ENCODE results near the gene UBAC2.

Gene UBAC2

DNA sequence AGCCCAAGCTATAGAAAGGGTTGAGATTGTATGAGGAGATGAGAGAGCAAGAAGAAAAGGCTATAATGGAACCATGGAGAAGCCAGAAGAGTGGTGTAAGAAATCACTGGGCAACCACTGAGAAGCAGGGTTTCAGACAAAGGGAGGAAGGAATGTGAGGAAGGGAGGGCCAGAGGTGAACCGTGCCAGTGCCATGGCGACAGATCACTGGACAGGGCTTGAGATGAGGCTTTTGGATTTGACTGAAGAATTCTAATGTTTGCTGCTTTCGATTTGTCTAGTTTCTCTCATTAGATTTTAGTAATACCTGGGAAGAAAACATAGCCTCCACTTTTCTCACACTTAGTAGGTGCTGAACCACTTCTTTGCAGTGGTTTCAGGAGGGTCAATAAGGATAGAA lies 112.8 kb downstream of the UBAC2 start:
- DNase-seq (ENCODE audit: low spot score), result peak; percentile 52

DNA sequence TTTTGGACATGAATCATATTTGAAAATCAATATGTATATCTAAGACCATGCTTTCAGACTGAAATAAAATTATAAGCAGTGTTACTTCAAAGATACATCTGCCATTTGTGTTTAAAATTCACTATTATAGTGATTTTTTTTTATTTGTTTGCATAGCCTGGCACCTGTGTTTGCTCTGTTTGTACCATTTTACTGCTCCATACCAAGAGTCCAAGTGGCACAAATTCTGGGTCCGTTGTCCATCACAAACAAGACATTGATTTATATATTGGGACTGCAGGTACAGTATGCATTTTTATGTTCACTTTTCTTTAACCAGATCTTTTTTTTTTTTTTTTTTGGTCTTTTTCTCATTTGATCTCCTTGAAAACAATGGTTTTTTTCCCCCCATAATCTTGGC lies 113.3 kb downstream of the UBAC2 start:
- DNase-seq (ENCODE audit: low spot score), result no peak

DNA sequence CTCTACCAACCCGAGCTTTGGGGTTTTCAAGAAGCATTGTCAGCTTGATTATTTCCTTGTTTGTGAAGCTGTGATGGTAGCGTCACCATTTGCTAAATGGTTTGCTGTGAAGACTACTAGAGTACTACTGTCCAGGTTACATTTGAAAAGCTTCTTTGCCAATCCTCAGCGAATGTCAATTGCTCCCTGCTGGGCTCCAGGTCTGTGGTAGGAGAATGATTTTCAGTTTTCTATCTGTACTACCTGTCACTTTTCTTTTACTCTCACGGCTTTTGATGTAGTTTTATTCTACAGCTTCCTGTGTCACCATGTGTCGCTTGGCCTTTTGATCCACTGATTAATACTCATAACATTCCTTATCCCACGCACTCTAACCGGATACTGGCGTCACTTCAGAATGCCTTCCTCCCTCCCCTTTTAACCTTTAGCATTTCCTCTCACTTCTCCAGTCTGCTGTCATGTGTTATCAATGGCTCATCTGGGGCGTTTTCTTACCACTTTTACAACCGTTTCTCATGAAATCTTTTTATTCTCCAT lies 114.1 kb downstream of the UBAC2 start:
- DNase-seq (ENCODE audit: low spot score), result no peak

DNA sequence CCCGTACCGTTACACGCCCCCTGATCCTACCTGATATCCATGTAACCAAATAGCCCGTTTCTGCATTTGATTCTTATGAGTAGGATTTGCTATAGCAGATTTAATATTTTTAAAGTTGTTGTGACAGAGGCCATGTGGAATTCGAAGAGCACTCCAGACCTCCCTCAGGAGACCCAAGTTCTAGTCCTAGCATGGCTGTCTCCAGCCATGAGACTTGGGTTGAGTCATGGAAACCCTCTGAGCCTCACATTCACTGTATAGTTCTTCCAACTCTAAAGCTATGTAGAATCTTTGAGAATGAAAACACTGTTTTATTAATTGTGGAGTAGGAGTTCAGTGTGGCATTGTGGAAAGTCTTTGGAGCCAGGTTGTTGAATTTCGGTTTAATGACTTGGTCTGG lies 114.5 kb downstream of the UBAC2 start:
- DNase-seq (ENCODE audit: low spot score), result no peak

DNA sequence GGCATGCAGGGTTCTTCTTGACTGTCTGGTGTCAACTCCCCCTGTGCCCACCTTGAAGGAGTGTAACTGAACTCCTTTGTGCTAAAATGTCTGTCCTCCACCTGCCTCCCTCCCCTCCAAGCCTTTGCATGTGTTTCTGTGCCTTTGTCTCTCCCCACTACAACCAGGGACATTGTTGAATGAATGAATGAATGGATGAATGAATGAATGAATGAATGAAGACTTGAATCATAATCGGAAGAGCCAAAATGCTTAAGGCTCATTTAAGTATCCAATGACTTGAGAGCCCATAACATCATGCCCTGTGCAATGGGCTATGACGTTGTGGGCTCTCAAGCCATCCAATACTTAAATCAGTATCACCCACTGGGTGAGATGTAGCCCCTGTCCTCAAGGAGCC lies 115.6 kb downstream of the UBAC2 start:
- DNase-seq (ENCODE audit: low spot score), result no peak

DNA sequence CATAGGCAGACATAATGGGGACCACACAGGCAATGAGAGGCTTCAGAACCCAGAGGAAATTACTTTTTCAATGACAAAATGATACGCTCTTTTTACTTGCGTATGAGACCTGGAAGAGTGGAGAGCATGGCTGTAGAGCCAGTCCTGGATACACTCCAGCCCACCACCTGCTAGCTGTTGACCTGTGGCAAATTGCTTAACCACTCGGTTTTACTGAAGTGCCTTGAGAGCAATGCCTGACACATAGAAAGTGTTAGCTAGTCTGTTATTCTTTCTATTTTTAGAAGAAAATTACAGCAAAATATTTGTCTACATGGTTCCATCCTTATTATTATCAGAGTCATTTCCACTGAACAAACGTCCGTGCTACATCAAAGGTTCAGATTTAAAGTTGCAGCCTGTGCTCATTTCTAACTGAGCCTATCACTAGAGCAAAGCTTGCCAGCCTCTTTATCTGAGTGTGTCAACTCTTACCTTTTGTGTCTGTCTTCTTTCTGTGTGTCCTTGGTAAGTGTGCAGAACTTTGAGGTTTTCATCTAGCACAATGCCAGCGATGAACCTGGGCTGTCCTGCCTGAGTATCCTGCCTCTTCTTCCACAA lies 116.1 kb downstream of the UBAC2 start:
- no peak for DNase-seq (ENCODE audit: low spot score)

DNA sequence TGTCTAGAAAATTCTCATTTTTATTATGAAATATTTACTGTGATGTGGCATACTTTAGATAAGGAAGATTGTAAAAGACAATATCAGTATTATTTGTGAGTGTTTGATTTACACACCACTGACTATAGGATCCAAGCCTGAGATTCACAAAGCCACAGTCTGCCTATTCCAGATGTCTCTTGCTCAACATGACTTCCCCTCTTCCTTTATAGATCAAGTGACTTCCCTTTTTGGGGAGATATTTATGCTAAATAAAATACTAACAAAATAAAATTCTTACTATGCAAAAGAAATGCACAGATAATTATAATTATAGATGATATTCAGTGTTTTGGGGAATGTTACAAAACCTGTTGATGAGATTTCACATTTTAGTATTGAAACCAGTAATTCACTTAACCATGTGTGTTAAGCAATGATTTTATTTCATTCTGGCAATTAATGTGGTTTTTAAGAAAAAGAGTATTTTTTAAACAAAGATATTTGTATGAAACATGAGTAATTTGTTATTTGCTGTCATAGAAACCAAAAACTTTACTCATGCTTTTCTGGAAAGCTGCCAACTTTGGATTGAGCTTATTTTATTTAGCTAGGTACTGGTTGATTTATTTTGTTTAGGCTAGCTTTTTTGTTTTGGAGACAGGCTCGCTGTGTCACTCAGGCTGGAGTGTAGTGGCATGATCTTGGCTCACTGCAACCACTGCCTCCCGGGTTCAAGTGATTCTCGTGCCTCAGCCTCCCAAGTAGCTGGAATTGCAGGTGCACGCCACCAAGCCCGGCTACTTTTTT lies 120.2 kb downstream of the UBAC2 start:
- DNase-seq (ENCODE audit: low spot score), result peak; percentile 38

DNA sequence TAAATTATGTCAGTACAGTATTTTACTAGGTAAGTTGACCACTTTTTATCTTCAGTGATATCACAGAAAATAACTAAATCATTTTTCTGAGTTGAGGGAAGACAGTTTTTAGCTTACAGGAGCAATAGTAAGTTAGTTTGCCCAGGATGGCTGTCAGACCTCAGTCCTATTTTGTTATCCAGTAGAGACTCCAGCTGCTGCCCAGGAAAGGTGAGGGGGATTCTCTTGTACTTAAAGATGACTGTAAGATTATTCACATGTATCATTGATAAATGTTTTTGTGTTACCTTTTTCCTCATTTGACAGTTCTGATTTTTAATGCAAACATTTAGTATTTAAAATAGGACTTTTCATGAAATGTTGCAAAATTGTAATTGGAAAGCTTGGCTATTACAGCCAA lies 121.1 kb downstream of the UBAC2 start:
- DNase-seq (ENCODE audit: low spot score), result no peak

DNA sequence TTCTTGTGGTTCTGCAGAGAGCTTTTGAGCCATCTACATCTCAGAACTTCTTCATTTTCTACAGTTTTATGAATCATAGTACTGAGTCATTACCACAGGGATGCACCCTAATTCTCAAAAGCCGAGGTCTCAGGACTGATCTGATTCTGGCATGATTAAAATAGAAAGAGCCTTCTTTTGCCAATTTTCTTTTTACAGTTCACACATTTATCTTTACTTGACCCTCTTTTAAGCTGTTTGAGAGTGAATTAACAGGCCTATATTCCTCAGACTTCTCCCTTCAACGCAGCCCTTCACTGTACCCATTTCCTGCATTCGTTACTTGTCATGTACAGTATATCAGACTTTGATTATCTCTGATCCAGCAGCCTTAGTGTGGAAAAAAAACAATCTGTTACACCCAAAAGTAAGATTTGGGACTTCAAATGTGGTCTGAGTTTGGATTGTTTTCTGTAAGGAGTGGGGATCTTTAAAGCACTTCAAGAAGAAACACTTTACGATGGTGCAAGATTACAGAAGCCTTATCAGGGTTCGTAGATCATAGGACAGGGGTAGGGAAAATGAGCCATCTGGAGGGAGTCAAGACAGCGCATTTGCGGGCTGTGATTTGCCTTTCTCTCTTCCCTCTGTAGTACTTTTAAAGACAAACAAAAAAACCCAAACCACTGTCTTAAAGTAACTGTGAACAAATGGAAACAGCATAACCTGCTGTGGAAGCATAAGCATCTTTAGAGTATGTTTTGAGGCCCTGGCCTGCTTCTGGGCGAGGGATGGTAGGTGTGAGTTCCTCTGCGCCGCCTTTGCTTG lies 121.8 kb downstream of the UBAC2 start:
- peak; percentile 83 for DNase-seq (ENCODE audit: low spot score)

DNA sequence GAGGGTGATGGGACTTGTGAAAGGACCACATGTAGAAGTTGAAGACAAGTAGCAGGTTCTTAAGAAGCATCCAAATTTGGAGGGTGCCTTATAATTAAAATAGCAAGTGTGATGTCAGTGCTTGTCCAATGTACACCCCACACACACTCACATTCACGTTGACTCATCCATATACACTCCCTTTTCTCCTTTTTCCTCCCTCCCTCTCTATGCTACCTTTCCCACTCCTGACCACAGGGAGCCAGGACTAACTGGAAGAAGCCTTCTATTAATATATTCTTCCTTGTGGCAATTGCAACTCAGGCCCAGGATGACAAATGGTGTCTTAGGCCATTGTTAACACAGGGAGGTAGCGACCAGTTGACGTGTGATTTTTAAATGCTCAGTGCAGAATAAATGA lies 122.8 kb downstream of the UBAC2 start:
- no peak for DNase-seq (ENCODE audit: low spot score)

DNA sequence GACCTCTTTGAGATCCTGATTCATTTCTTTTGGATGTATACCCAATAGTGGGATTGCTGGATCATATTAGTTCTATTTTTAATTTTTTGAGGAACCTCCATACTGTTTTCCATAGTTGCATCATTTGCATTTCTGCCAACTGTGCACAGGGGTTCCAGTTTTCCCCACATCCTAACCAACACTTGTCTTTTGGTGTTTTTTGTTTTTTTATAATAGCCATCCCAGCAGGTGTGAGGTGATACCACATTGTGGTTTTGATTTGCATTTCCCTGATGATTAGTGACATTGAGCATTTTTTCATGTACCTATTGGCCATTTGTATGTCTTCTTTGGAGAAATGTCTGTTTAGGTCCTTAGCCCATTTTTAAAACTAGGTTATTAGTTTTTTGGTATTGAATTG lies 125.4 kb downstream of the UBAC2 start:
- DNase-seq (ENCODE audit: low spot score), result no peak

DNA sequence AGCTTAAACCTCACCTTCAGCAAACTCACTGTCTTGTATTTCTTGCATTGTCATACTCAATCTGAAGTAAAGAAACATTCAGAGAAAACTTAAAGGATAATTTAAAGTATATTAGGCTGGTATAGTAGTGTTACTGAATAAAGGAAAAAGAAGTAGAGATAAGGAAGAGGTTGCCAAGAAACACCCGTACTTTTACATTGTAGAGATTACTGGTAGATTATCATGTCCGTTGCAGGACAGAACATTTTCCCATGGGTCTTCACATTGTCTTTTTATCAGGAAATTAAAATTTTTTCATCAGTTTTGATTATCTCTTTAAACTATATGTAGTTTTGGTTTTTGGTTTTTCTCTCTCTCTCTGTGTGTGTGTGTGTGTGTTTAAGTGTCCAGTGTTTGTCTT lies 126.5 kb downstream of the UBAC2 start:
- DNase-seq (ENCODE audit: low spot score), result no peak

DNA sequence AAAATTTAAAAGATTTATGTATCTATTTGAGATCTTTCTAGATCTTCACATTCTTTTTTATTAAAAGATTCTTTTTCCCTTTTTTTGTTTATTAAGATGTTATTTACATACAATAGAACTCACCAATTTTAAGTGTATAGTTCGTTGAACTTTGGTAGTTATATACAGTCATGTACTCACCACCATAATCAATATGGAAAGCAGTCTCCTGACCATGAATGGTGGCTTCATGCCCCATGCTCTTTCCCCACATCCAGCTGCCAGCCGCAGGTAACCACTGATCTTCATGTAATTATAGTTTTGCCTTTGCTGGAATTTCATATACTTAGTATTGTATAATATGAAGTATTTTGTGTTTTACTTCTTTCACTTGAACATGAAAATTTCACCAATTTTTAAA lies 127.1 kb downstream of the UBAC2 start:
- DNase-seq (ENCODE audit: low spot score), result no peak

DNA sequence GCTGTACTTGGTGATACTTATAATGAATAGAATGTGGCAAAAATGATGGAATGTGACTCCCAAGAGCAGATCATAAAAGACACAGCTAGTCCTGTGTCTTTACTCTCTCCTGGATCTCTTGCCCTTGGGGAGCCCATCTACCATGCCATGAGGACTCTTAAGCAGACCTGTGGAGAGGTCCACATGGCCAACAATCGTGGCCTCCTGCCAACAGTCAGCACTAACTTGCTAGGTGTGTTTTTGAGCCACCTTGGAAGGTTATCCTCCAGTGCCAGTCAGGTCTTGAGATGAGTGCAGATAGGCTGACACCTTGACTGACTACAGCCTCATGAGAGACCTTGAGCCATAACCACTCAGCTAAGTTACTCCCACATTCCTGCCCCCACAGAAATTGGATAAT lies 128.8 kb downstream of the UBAC2 start:
- DNase-seq (ENCODE audit: low spot score), result no peak

DNA sequence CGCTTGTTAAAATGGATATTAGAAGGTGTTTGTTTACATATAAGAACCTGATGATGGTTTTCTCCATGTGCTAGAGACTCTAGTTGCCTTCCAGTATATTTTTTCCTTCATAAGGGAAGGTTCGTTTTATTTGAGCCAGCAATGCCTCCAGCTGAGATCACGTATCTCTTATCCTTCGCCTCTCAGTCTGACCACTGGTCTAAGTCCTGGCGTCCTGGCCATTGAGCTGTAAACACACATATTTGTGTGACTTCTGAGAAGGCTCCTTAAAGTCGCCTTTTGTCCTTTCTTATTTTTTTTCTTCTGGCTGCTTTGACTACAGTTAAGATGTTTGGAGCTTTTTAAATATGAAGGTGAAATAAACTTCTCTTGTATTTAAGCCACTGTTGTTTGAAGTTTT lies 130.3 kb downstream of the UBAC2 start:
- DNase-seq (ENCODE audit: low spot score), result no peak

DNA sequence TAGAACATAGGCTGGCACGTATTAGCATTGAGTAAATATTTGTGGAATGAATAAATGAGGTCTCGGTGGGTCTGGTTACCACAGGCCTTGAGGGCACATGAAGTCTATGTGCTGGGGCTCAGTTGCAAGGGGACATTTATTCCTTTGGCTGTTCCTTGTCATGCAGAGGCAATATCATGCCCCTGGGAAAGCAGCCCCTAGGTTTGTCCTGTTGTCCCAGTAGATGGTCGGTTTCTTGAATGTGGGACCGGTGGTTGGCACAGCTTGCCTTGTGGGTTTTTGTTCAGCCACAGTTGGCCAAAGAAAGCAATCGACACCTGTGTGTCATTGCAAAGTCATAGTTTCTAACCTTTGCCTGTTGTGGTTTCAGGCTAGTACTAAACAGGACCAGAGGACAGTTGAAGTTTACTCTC lies 131.2 kb downstream of the UBAC2 start:
- no peak for DNase-seq (ENCODE audit: low spot score)

DNA sequence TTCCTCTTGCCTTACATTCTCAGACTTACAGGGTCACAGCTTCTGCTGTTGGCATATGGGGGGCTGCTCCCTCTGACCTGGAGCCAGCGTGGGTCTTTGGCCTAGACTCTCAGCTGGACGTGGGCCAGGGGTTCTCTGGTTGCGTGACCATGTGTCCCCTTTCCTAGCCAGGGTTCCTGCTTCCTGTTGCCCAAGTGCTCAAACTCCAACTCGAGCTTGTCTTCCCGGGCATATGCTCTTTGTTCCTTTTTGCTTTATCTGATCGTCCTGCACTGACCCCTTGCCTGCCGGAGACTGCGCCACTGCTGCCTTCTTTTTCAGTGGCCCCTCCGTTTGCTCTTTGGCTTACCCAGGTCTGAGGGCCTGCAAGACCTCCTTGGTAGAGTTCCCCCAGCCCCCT lies 131.8 kb downstream of the UBAC2 start:
- DNase-seq (ENCODE audit: low spot score), result no peak

DNA sequence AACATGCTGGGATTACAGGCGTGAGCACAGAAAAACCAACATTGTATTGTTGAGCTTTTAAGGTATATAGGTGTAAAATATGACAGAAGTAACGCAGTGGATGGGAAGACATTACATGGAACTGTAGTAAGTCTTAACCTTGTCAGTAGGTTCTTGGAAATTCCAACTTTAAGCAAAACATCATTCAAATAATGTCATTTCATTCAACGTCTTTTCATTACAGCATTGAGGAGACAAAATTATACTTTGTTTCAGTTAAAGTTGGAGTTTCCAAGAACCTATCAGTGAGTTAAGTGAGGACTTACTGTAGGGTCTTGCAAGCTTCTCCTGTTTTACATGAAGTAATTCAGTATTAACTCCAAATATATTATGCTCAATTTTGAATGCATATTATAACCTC lies 133.6 kb downstream of the UBAC2 start:
- no peak for DNase-seq (ENCODE audit: low spot score)

DNA sequence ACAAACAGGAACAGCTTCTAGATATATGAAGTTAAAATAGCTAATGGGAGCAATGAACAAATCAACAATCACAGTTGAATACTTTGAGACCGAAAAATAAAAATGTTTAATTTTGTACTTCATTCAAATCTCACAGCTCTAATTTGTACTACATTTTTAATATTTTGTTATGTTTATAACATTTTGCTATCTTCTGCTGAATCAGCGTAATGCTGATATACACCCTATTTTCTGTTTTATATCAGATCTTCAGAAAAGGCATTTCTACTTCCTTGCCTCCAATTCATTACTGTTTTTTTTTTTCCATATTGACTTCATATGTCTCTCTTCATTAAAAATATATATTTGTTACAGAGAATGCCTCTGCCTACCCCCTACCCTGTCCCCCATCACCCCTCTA lies 134.4 kb downstream of the UBAC2 start:
- no peak for DNase-seq (ENCODE audit: low spot score)

DNA sequence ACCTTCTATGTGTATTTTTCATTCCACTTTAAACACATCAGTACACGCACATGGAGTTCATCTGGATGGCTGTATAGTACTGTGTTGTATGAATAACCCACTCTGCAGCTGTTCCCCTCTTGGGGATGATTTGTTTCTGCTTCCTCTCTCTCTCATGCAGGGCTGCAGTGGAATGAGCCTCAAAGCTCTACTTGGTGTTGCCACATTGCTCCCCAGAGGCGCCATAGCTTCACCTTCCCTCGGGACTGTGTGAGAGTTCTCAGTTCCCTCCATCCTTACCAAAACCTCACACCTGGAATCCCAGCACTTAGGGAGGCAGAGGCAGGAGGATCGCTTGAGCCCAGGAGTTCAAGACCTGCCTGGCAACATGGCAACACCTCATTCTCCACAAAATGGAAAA lies 134.9 kb downstream of the UBAC2 start:
- DNase-seq (ENCODE audit: low spot score), result no peak

DNA sequence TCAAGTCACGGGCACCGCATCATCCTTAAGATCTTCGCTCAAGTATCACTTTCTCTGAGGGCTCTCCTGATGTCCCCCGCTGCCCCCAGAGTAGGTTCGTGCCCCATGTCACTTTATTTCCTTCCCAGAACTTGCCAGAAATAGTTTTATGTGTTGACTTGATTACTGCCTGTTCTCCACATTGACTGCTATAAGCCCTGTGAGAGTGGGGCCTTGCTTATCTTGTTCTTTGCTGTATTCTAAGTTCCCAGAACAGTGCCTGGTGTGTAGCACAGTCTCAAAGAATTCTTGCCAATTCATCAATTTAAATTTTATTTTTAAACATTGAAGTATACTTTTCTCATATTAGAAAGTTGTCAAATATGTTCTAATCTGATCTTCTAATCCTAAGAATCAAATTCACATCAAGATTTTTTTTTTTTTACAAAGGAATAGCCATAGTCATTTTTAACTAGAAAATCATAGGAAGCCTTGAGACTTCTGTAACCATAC lies 138.6 kb downstream of the UBAC2 start:
- no peak for DNase-seq (ENCODE audit: low spot score)

DNA sequence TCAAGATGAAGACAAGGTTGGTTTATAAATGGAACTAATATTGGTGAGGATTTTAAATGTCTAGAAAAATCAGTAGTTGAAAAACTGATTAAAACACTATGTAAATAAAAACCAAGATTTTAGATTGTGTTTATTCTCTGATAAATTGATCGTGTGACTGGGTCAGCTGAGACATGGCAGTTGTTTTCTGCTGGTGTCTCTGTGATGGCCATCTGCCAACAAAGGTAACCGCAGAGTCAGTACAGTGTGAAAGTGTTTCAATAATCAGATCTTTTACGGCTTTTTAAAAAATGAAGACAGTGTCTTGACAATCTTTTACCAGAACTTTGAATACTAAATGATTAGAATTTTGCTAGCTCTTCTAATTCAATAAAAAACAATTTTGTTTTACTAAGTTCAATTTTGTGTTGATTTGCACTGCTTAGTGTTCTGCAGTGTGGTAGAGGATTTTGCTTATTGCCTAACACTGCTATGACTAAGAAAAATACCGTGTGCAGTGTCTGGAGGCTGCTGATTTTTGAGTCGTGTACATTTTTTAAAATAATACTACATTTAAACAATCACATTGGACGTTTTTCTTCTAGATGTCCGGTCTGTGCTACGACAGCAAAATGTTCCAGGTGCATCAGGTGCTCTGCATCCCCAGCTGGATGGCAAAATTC lies 139.2 kb downstream of the UBAC2 start:
- peak; percentile 47 for DNase-seq (ENCODE audit: low spot score)

Data from AG20443 (cell line).